GM21723 (cell line): ENCODE data around the gene PHLDA1.

Source experiments
- ATAC-seq: cut with Tn5 transposase; IDR thresholded peaks from one replicate; pipeline ENCODE4 v1.9.1; 2021; ENCODE audit warnings: mild to moderate bottlenecking, moderate library complexity; ENCODE audit not compliant: unreplicated experiment

Gene PHLDA1

DNA sequence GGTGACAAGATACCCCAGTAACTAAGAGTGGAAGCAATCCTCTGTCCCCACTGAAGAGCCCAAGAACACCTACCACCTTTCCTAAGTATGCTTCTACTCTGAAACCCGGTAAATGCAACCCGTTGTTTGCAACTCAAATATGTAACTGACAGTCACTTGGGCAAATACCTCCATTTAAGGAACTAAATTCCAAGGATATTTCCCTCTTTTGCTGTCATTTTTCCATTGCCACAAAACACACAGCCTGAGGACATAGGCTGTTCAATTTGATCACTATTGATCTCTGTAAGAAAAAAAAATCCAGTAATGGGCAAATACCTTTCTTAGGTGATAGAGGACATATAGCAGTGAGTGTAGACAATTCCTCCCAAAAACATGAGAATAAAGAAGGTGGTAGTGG, 6.6 kb upstream of the PHLDA1 start:
- no peak for ATAC-seq

DNA sequence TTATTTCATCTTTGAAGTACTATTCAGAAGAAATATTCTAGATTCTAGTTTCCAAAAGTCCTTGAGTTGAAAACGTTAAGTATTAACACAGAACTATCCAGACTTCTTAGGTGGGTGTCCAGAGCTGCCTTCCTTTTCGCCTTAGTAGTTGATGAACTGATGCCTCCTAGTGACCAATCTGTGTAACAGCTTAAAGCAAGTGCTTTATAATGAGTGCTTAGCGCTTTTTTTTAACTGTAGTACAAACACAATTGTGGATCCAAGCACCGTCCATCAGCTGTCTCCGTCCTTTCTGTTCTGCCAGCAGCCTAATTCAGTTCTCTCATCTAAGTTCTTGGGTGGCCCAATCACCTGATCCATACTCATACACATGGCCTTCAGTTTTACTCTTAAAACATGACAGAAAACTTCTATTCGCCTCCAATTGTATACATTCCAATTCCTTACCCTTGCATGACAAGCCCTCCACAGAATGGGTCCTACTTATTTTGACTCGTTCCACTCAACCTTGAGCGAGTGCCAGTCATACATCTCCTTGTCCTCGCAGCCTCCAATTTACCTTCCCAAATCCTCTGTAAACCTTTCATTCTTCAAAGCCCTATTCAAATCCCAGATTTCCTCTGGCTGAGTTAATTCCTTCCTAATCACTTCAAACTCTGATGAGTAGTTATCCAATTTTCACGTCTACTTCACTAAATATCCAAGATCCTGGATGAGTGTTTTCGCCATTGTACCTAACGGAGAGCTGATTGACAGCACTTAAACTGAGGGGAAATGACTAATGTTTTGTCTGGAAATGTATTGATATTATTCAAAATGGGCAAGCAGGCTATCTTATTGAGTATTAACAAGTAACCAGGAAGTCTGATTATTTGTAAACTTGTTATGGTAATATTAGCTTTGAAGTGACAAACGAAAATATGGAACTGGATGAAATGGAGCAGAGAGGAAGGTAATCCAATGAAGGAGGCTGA, 5.8 kb upstream of the PHLDA1 start:
- peak; percentile 68 for ATAC-seq

DNA sequence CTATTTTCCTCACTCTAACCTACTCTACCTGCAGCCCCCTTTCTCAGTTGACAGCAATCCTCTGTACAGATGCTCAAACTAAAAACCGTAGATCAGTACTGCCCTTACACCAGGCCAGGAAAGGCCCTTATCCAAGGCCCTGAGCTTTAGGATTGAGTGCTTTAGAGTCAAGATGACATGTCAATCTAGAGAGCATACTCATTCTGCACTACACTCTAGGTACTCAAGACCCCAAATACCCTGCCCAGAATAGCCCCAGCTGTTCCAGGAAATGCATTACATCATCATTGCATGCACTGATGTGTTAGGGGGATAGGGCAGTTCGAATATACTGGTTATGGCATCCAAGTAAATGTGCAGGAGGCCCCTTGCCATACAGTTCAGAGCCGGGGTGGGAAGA, 3.5 kb upstream of the PHLDA1 start:
- no peak for ATAC-seq

DNA sequence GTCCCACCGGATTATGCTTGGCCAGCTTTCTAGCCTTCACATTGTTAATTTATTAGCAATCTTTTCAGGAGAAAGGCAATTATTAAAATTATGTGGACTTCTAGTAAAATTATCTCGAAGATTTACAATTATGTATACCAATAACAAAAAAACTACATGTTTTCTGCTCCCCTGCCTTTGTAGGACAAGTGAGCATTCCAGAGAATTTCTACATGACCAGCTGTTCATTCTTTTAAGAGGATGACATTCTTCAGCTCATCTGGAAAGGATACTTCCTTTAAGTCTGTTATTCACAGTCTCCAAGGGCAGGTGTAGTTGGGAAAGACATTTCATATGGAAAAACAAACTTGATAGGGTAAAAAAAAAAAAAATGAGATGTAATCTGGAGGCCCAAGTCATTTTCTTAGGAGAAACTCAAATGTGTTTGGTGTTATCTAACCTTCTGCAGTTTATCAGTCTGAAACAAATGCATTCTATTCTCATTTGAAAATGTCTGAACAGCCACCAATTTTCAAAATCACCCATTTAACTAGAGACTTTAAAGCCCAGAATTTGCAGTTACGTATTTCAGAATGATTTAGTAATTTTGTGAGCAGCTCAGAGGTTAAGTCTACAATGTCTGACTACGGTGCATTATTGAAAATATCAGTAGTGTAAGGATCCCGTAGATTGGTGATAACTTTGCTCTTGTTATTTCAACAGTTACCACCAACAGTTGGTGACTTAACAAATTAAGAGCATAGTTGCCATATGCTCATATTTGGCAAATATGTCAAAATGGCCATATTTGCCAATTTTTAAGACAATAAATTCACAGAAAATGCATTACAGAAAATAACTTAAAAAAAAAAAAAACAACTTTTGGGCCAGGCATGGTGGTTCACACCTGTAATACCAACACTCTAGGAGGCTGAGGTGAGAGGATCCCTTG, 1.8 kb upstream of the PHLDA1 start:
- no peak for ATAC-seq

DNA sequence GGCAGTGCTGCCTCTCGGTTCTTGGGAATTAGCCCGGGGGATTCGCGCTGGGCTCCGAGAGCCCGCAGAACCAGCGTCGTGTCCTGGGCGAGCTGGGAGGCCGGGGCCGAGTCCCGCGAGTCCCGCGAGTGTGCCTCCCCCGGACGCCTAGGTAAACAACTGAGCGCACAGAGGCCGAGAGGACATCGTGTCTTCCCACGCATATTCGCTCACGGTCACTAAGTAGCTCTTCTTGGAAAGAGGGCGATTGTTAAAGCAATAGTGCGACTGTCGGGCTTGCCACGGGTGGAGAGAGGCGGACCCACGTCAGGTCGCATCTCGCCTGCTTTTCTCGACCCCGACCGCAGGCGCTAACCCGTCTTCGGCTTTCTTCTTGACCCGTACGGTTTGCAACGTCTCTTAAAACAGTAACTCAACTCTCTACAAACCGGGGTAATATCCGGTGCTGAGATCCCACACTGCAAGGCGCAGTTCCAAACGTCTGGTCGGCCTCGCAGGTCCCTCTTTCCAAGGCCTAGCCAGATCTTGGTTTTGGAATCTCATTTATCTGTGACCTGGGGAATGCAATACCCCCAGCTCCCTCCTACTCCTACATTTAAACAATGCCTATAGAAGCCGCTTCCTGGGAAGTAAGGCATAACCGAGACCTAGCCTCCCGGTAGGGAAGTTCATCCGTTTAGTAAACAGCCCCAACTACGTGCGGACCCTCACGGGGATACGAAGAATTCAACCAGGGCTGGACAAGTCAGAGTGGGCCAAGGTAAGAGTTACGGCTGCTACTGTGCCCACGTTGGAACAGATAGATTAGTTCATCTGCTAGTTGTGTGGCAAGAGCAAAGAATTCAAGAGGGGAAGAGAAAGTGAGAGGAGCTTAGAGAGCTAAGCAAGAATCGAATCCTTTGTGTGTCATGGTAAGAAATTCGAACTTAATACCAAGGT, 736 bp upstream of the PHLDA1 start:
- peak; percentile 39 for ATAC-seq

DNA sequence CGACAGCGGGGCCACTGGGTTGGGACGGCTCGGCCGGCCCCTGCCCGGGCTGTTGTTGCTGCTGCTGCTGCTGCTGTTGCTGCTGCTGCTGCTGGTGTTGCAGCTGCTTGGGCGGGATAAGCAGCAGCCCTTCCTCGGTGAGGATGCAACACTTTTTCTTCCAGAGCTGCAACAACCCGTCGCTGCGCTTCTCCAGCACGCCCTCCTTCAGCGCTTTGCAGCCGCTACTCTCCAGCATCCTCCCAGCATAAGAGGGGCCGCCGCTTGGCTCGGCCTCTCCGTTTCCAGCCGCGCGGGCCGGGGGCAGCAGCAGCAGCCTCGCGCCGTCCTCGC, 529 bp downstream of the PHLDA1 start:
- ATAC-seq: peak; percentile 10

DNA sequence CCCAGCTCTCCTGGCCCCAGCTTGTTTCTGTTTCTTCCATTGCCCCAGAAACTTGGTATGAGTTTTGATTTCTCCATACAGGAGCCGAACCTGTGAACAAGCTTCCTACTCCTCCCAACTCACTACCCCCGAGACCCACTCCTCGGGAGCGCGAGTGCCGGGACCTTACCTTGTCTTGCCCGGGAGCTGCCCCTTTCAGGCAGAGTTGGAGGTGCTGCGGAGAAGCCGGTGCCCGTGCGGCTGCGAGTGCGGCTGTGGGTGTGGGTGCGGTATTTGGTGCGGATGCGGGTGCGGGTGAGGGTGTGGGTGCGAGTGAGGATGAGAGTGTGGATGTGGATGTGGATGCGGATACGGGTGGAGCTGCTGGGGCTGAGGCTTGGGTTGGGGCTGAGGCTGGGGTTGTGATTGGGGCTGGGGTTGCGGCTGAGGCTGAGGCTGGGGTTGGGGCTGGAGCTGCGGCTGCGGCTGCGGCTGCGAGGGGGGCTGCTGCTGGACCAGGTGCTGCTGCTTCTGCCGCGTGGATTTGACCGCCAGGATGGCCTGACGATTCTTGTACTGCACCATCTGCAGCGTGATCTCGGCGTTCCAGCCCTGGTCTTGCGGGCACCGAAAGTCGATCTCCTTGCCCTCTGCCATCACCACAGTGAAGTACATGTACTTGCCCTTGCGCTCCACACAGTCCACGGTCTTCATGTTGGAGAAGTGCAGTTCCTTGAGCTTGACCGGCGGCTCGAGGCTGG, 1.1 kb downstream of the PHLDA1 start:
- no peak for ATAC-seq

DNA sequence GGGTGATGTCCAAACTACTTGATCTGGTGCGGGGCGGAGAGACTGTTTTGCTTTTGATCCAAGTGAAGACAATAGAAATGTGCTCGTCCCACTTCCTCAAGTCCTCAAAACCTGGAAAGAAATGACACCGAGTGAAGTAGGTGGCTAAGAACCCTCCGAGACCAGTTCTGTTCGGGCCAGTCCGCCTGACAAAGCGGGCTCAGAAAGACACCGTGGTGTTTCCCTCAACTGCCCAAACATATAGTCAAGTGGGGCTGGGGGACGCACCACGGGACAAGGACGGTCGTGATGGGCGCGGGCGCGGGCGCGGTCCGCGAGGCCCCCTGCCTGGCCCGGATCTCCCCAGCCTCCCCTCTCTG, 1.6 kb downstream of the PHLDA1 start:
- ATAC-seq: no peak

DNA sequence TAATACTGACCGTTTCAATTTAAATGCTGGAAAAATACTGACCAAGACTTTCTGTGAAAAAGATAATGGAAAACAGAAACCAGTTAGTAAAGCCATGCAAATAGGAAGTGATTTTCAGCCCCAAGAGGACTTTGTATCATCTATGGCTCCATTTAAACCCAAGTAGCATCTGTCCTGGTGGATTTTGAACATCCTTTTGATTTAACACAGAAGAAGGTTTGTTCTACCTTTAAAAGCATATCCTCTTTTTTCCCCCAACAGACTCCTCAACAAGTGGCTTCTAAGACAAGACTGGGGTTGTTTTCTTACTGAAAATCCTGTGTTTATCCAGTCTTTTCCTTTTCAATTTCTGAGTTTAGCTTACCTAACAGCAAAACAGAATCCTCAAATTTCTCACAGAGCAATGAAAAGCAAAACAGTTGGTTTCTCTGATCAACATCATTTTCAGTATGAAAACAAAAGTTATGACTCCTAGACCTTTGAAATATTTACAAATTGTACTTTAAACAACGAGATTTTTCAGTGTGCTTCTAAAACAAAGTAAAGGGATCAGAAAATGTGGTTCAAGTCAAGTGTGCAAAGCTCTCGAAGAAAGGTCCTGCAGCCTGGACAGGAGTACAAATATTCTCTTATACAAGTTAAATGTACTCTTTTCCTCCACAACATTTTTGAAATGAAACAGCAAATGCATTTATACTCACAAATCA, 2.9 kb downstream of the PHLDA1 start:
- ATAC-seq: no peak

DNA sequence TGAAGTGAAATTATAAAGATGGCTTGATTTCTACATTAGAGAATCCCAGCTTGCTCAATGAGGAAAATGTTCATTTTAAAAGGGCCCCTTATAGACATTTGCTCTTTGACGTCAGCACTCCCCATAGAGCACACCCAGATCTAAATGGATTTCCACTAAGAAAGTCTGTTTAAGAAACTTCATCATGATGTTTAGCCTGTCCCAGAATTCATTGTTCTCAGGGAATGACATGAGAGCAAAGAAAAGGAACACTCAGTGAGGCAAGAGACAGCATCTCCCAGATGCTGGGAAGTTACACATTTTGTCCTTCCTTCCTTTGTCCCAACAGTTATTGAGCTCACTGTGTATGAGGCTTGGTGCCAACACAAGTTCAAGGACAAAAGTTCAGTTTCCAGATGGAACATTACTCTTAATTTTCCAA, 4.9 kb downstream of the PHLDA1 start:
- ATAC-seq: no peak

DNA sequence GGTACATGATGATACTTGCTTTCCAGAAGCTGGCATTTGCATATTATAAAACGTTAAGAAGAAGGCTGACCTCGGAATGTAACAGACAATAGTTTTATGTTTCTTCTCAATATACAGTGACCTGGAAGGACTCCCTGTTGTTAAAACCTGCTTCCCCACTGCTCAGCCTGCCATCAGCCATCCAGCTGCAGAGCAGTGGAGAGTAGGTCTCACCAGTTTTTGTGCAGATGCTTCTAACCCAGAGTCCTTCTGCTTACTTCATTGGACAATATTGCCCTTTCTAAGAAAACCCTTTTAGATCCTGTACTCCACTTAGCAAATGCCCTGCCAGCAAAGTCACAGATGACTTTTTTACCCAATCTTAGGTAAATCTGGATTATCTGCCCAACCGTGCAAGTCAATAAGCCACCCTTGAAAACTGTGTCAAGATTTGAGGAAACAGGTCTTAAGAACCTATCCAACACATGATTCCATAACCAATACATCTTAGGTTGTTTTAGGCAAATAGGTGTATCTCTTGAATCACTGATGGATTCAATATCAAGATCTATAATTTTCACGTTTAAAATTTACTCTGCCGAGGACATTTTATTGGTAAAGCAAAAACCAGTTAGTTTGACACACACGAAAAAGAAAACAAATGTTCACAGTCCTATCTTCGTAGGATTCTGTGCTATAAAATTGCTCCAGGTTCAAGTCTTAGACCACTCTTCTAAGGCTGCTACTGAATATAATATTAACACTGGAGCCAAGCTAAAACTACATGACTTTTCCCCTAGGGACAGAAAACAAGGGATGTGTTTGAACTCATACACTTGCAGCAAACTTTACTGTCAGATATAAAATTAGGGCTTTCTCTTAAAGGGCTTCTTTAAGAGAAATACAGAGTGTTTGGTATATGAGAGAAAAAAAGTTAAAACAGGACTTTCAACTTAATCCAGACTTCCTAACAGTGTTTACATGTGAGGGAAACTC, 5.7 kb downstream of the PHLDA1 start:
- no peak for ATAC-seq

DNA sequence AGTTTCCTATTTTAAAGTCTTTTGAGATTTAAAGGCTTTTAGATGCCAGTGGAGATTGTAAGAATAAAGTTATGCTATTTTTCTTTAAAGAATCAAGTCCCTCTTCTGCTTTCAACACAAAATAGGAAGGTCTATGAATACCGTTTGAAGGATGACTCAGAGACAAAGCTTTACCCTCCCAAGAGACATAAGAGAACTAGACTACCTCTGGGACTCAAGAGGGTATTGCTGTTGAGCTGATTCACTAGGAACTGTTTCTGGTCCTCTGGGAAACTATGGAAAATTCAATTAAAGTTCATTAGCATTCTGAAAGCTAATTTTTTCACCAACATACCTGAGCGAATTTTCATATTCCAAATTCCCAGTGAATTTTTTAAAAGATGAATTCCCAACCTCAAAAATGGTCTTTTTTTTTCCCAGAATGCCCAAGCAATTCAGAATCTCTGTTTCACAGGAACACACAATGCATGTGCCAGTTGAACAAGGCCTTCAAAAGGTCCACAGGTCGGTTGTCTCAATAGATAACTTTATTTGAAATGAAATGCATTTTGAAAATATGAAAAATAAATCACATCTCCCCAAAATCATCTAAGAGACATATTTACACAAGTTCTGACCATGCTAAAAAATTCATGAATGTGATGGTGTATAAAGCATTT, 6.5 kb downstream of the PHLDA1 start:
- ATAC-seq: no peak

DNA sequence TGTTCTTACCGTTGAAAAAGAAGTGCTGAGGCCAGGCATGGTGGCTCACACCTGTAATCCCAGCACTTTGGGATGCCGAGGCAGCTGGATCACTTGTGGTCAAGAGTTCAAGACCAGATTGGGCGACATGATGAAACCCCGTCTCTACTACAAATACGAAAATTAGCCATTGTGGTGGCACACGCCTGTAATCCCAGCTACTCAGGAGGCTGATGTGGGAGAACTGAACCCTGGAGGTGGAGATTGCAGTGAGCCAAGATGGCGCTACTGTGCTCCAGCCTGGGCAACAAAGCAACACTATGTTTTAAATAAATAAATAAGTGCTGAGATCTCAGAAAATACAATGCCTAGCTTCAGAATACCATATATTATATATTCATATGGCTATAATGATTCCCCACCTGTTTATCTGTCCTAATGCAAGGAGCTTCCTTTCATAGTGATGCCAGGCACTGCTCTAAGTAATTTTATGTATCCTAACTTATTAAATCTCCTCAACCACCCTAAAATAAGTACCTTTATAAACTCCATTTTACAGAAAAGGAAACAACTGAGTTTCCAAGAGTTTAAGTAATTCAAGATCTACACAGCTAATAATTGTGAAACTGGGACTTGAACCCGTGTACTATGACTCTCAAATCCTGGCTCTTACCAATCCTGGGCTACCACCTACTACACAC, 7.3 kb downstream of the PHLDA1 start:
- no peak for ATAC-seq

DNA sequence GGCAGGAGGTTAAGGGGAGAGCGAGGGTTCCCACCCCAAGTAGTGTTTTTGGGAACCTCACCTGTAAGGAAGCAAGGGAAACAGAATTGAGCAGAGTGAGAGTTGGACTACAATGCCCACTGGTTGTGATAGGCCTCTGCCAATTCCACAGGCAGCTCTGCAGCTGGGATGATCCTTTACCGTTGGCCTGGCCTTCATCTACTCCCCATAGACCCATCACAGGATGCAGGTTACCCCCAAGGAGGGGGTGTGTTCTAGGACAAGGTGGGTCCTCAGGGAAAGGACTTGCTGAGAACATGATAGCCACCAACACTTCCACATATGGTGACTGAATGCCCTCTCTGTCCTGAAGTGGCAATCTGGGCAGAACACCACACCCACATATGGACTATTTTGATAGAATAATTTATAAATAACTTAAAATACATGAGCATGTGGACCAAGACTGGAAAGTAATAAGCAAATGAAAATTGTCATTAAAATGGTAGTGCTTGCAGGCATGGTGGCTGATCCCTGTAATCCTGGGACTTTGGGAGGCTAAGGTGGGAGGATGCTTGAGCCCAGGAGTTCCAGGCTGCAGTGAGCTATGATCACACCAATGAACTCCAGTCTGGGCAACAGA, 8.4 kb downstream of the PHLDA1 start:
- no peak for ATAC-seq

DNA sequence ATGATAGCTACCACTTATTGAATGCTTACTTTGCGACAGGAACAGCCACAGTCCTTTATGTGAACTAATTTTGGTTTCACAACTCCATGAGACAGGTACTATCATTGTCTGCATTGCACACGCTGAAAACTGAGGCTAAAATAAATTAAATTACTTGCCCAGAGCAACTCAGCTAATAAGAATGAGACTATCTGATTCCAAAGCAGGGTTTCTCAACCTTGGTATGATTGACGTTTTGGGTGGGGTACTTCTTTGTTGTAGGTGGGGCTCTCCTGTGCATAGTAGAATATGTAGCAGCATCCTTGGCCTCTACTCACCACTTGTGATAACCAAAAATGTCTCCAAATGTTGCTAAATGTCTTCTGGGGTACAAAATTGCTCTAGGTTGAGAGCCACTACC, 9.1 kb downstream of the PHLDA1 start:
- ATAC-seq: no peak

DNA sequence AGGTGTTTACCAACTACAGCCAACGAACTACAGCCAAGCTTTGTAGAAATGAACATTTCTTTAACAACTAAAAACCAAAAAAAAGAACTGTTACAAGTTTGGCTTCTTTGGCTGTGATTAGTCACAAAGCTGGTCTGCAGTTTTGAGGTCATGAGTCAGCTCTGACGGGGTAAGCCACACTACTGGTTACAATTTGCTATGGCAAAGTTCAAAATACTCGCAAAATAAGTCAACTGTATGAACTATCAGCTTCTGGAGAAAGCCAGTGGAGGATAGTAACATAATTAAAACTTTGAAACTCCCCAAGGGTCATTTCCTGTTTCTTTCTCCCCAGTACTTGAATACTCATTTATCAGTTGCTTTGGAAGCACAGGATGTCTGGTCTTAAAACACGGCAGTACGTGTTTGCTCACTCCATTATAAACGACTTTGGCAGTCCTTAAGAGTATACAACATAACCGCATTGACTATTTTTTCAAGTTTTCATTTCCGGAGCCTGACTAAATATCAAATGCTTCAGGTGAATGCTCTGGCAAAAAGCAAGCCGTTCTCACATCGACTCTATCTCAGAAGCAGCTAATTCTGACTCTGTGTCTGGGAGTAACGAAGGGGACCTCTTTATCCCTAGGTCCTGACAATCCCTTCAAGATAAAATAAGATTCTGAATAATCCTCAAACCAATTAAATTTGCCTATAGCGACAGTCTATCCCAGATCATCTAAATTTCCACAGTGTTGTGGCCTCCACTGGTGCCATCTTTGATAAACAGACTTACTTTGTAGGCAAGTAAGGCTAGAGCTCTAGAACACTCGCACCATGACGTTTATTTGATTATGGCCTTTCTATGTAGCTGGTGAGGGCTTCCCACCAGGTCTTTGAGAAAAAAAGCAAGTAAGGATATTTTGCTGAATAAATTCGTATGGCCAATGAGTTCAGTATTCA, 10.6 kb downstream of the PHLDA1 start:
- peak; percentile 55 for ATAC-seq
